GM18498 (cell line): ENCODE data around the gene IL21.

Experiments
- ATAC-seq: cut with Tn5 transposase; IDR thresholded peaks from one replicate; pipeline ENCODE4 v1.9.1; 2021; ENCODE audit warnings: mild to moderate bottlenecking, moderate library complexity; ENCODE audit not compliant: unreplicated experiment

IL21 gene

GRCh38 chr4:122635205-122635604 is 14.3 kb upstream of the IL21 start:
- ATAC-seq, result peak; percentile 48

- ATAC-seq, result no peak
These were observed 12.3 kb upstream of the IL21 start for GRCh38 chr4:122633211-122633610.

- ATAC-seq, result peak; percentile 65
These were observed 11.7 kb upstream of the IL21 start for GRCh38 chr4:122632396-122633143.

GRCh38 chr4:122625156-122625555 is 4.3 kb upstream of the IL21 start:
- no peak for ATAC-seq

- no peak for ATAC-seq
These were observed 3.3 kb upstream of the IL21 start for GRCh38 chr4:122624205-122624604.

- no peak for ATAC-seq
These were observed 2.8 kb upstream of the IL21 start for GRCh38 chr4:122623637-122624166.

- no peak for ATAC-seq
These were observed 1.5 kb upstream of the IL21 start for GRCh38 chr4:122622400-122622799.

- no peak for ATAC-seq
These were observed 1.3 kb downstream of the IL21 start for GRCh38 chr4:122619611-122620010.

GRCh38 chr4:122617597-122618593 is 3.0 kb downstream of the IL21 start:
- no peak for ATAC-seq

- no peak for ATAC-seq
These were observed 3.8 kb downstream of the IL21 start for GRCh38 chr4:122616915-122617596.

- no peak for ATAC-seq
These were observed 6.2 kb downstream of the IL21 start for GRCh38 chr4:122614621-122615020.

GRCh38 chr4:122612540-122612939 is 8.3 kb downstream of the IL21 start:
- ATAC-seq, result no peak

GRCh38 chr4:122606364-122607043 is 14.4 kb downstream of the IL21 start:
- ATAC-seq, result no peak

- no peak for ATAC-seq
These were observed 16.7 kb downstream of the IL21 start for GRCh38 chr4:122604146-122604545.

- ATAC-seq, result no peak
These were observed 17.7 kb downstream of the IL21 start for GRCh38 chr4:122603156-122603574.

- peak; percentile 65 for ATAC-seq
These were observed 18.4 kb downstream of the IL21 start for GRCh38 chr4:122602277-122603142.

- no peak for ATAC-seq
These were observed 29.7 kb downstream of the IL21 start for GRCh38 chr4:122591196-122591595.

GRCh38 chr4:122588453-122589238 is 32.2 kb downstream of the IL21 start:
- no peak for ATAC-seq

GRCh38 chr4:122584519-122584918 is 36.3 kb downstream of the IL21 start:
- ATAC-seq, result no peak
